Lung (tissue), 12 donors: ENCODE data around the gene CDKAL1. TPM values are rescaled to one million over a fixed set of nuclear protein-coding genes. Genes with fewer than 3 reads are reported as not detected.

ENCODE experiments used
- ATAC-seq: fragments of 200-7000 bp; cut with Tn5 transposase; one replicate; pipeline ENCODE4 v1.9.1; 2020; ENCODE audit warnings: moderate number of reproducible peaks; ENCODE audit not compliant: insufficient read depth, low FRiP score
- DNase-seq, 3 donors: peaks; one replicate each; pipeline ENCODE4 v3.0.0-alpha.2; 2013 to 2017
- H3K27ac ChIP-seq, 2 donors: one replicate each; pipeline ENCODE4 v1.5.1; 2013; ENCODE audit warnings: mild to moderate bottlenecking in 2 of 2, moderate library complexity in 2 of 2, control low read depth in 1 of 2, inconsistent platforms in 1 of 2, low read depth in 1 of 2, low read length in 1 of 2
- H3K27me3 ChIP-seq, 3 donors: one replicate each; pipeline ENCODE4 v1.5.1; 2013; ENCODE audit warnings: low read length in 2 of 3; ENCODE audit not compliant: control insufficient read depth in 3 of 3, insufficient read depth in 3 of 3
- H3K36me3 ChIP-seq, 4 donors: one replicate each; pipeline ENCODE4 v1.5.1; 2013; ENCODE audit warnings: low read length in 4 of 4, mild to moderate bottlenecking in 1 of 4, moderate library complexity in 1 of 4; ENCODE audit not compliant: control insufficient read depth in 4 of 4, insufficient read depth in 4 of 4
- H3K4me1 ChIP-seq, 5 donors: one replicate each; pipeline ENCODE4 v1.5.1; 2013; ENCODE audit warnings: low read length in 5 of 5, mild to moderate bottlenecking in 2 of 5, moderate library complexity in 1 of 5; ENCODE audit not compliant: control insufficient read depth in 5 of 5, insufficient read depth in 5 of 5
- H3K4me3 ChIP-seq: one replicate; pipeline ENCODE4 v1.5.1; 2013; ENCODE audit warnings: mild to moderate bottlenecking, control low read depth, moderate library complexity
- H3K9ac ChIP-seq, 2 donors: one replicate each; pipeline ENCODE4 v1.5.1; 2013; ENCODE audit warnings: low read length in 2 of 2, control low read depth in 1 of 2; ENCODE audit not compliant: insufficient read depth in 1 of 2
- H3K9me3 ChIP-seq, 4 donors: one replicate each; pipeline ENCODE4 v1.5.1; 2013; ENCODE audit warnings: low read length in 3 of 4, mild to moderate bottlenecking in 1 of 4, moderate library complexity in 1 of 4; ENCODE audit not compliant: control insufficient read depth in 4 of 4, insufficient read depth in 3 of 4
- CTCF ChIP-seq: IDR thresholded peaks from 2 replicates; pipeline ENCODE4 v1.5.1; 2012; ENCODE audit warnings: mild to moderate bottlenecking; ENCODE audit errors: control extremely low read depth, extremely low read depth
- WGBS, 2 donors: extraction: QIAGEN DNeasy Blood & Tissue Kit; methylation state at CpG; one replicate each; pipeline ENCODE4 v1.1.7; 2013; 5-methylcytosine and 5-hydroxymethylcytosine counted together
- polyA plus RNA-seq, 2 donors: library from polyadenylated mRNA; stranded (reverse); fragments of 200-250 nt; gene quantifications; one replicate each; pipeline ENCODE4 v1.2.1, GENCODE V29; 2013
- total RNA-seq, 2 donors: library from RNA; depleted of rRNA in 1 of 2; stranded (reverse); fragments of >200 nt in 1 of 2; gene quantifications; one replicate each; pipeline ENCODE4 v1.2.1, GENCODE V29; 2014 to 2021
- donor health status: control.
- donor health status: control.
- donor health status: Bipolar disorder and iron deficiency.
- donor health status: healthy.
- donor health status: DM: yes; HTN: yes; CAD: no.

Gene CDKAL1
- total and polyA plus RNA-seq, 4 donors = 4.0 to 39.0 (median 10.0) TPM

- no peak overlapping the region for H3K27ac ChIP-seq
- no peaks in the 10 kb centered on the region for H3K9me3 ChIP-seq
- no peaks in the 10 kb centered on the region for H3K27me3 ChIP-seq
- no peaks in the 10 kb centered on the region for H3K36me3 ChIP-seq
- H3K4me1 ChIP-seq = peaks cover 0 to 22% (median 8%) of the 10 kb centered on the region in 5 donors
- DNase-seq (peak; percentile 38 to 83 (median 78)), ATAC-seq (no peak)
- H3K4me3 ChIP-seq = no peak overlapping the region
- no peak for TF ChIP-seq CTCF
- H3K9ac ChIP-seq = peak overlapping the region in 1 of 2 donors; percentile 26
Measured at GRCh38 chr6:20661721-20662120, 127.5 kb downstream of the CDKAL1 start.

- ATAC-seq (no peak), DNase-seq (no peak)
- peaks cover 0 to 22% (median 7%) of the 10 kb centered on the region in 5 donors for H3K4me1 ChIP-seq
- H3K4me3 ChIP-seq = no peak overlapping the region
- no peak for TF ChIP-seq CTCF
- no peak overlapping the region for H3K27ac ChIP-seq
- no peaks in the 10 kb centered on the region for H3K9me3 ChIP-seq
- 94 to 100% methylated on average over 1 of the region's 1 CpG for WGBS, 2 donors
- H3K9ac ChIP-seq = no peak overlapping the region
- no peaks in the 10 kb centered on the region for H3K27me3 ChIP-seq
- H3K36me3 ChIP-seq = no peaks in the 10 kb centered on the region
Measured at GRCh38 chr6:20664250-20664649, 130.0 kb downstream of the CDKAL1 start.

GRCh38 chr6:20665290-20665689 lies 131.0 kb downstream of the CDKAL1 start:
- no peak overlapping the region for H3K4me3 ChIP-seq
- no peak overlapping the region for H3K27ac ChIP-seq
- no peaks in the 10 kb centered on the region for H3K36me3 ChIP-seq
- no peak for ATAC-seq
- no peak for TF ChIP-seq CTCF
- no peaks in the 10 kb centered on the region for H3K9me3 ChIP-seq
- no peak for DNase-seq
- no peak overlapping the region for H3K9ac ChIP-seq
- no peaks in the 10 kb centered on the region for H3K27me3 ChIP-seq
- peaks cover 0 to 22% (median 7%) of the 10 kb centered on the region in 5 donors for H3K4me1 ChIP-seq
- 48 to 71% methylated on average over 2 of the region's 2 CpGs for WGBS, 2 donors

GRCh38 chr6:20669571-20670314 lies 135.5 kb downstream of the CDKAL1 start:
- Histone ChIP-seq H3K9ac (no peak overlapping the region), H3K27me3 (no peaks in the 10 kb centered on the region), H3K9me3 (no peaks in the 10 kb centered on the region), H3K36me3 (no peaks in the 10 kb centered on the region), H3K4me1 (peaks cover 0 to 3% (median 0%) of the 10 kb centered on the region in 5 donors), H3K27ac (no peak overlapping the region), H3K4me3 (no peak overlapping the region)
- no peak for TF ChIP-seq CTCF
- DNase-seq (no peak), ATAC-seq (peak; percentile 53)
- WGBS, 2 donors = 80 to 85% methylated on average over 6 of the region's 6 CpGs
